OCI-LY1 (cell line): Measurements from ENCODE around the gene KPTN.

Source experiments
- H2AFZ ChIP-seq: fragments of 200-600 bp; sonication (generic), shearing (Covaris generic); 2 replicates; pipeline ENCODE4 v1.6.0; 2014; ENCODE audit warnings: antibody characterized with exemption, mild to moderate bottlenecking, low read length
- H3F3A ChIP-seq: fragments of 200-600 bp; sonication (generic), shearing (Covaris generic); 2 replicates; pipeline ENCODE4 v1.6.0; 2014; ENCODE audit warnings: mild to moderate bottlenecking, antibody characterized with exemption, low read length, moderate library complexity; ENCODE audit not compliant: insufficient read depth
- H3K27ac ChIP-seq: fragments of 200-600 bp; sonication (generic); 2 replicates; pipeline ENCODE4 v1.5.1; 2014; ENCODE audit warnings: low read length, mixed run types, mild to moderate bottlenecking, low read depth; ENCODE audit not compliant: poor library complexity, severe bottlenecking
- H3K27me3 ChIP-seq: fragments of 200-600 bp; sonication (generic); 2 replicates; pipeline ENCODE4 v1.6.0; 2014; ENCODE audit warnings: antibody characterized with exemption, mild to moderate bottlenecking, low read length, moderate library complexity; ENCODE audit not compliant: insufficient read depth
- H3K36me3 ChIP-seq: fragments of 200-600 bp; sonication (generic); 2 replicates; pipeline ENCODE4 v1.6.1; 2014; ENCODE audit warnings: mild to moderate bottlenecking, antibody characterized with exemption, low read length, moderate library complexity, mixed read lengths; ENCODE audit not compliant: insufficient read depth
- H3K4me1 ChIP-seq: fragments of 200-600 bp; sonication (generic); 2 replicates; pipeline ENCODE4 v1.5.1; 2014; ENCODE audit warnings: mild to moderate bottlenecking, low read length, moderate library complexity; ENCODE audit not compliant: insufficient read depth, severe bottlenecking
- H3K4me2 ChIP-seq: fragments of 200-600 bp; sonication (generic), shearing (Covaris generic); 2 replicates; pipeline ENCODE4 v1.6.1; 2014; ENCODE audit warnings: low read length
- H3K4me3 ChIP-seq: fragments of 200-600 bp; sonication (generic); 2 replicates; pipeline ENCODE4 v1.5.1; 2014; ENCODE audit warnings: low read length, low read depth, mild to moderate bottlenecking, mixed read lengths; ENCODE audit not compliant: poor library complexity, severe bottlenecking
- H3K79me2 ChIP-seq: fragments of 200-600 bp; shearing (Covaris generic); 2 replicates; pipeline ENCODE4 v1.6.1; 2016; ENCODE audit warnings: mixed run types, low read length, mixed read lengths; ENCODE audit not compliant: insufficient read depth
- H3K9ac ChIP-seq: fragments of 200-600 bp; sonication (generic), shearing (Covaris generic); 2 replicates; pipeline ENCODE4 v1.6.1; 2014; ENCODE audit warnings: mild to moderate bottlenecking, low read length, mixed read lengths
- H3K9me2 ChIP-seq: fragments of 200-600 bp; sonication (generic), shearing (Covaris generic); 2 replicates; pipeline ENCODE4 v1.6.1; 2014; ENCODE audit warnings: low read depth, mild to moderate bottlenecking, low read length, mixed read lengths
- H3K9me3 ChIP-seq: fragments of 200-600 bp; shearing (Covaris generic); 2 replicates; pipeline ENCODE4 v1.6.1; 2014; ENCODE audit warnings: low read length, mixed read lengths
- H4K20me1 ChIP-seq: fragments of 200-600 bp; sonication (generic), shearing (Covaris generic); 2 replicates; pipeline ENCODE4 v1.6.0; 2016; ENCODE audit warnings: mild to moderate bottlenecking, low read length; ENCODE audit not compliant: insufficient read depth
- EZH2 ChIP-seq: fragments of 200-600 bp; sonication (generic), shearing (Covaris generic); IDR thresholded peaks from 2 replicates; pipeline ENCODE4 v1.8.0; 2017; ENCODE audit warnings: borderline replicate concordance, mixed run types, mild to moderate bottlenecking, antibody characterized with exemption, low read length, moderate library complexity, mixed read lengths
- TF ChIP-seq, protein P1 (sequence below): fragments of 200-600 bp; sonication (generic), shearing (Covaris generic); IDR thresholded peaks from 2 replicates; pipeline ENCODE4 v1.5.1; 2017; ENCODE audit warnings: mild to moderate bottlenecking, antibody characterized with exemption, low read length, moderate library complexity, mixed read lengths

The KPTN gene

GRCh38 chr19:47497050-47497766 is 13.2 kb upstream of the KPTN start:
- H2AFZ ChIP-seq = no peak overlapping the region
- H3F3A ChIP-seq = no peaks in the 10 kb centered on the region
- H3K79me2 ChIP-seq = no peaks in the 10 kb centered on the region
- H3K4me1 ChIP-seq = no peaks in the 10 kb centered on the region
- H3K36me3 ChIP-seq = peaks cover 26% of the 10 kb centered on the region; the same call in 1 of the 2 replicates
- H3K4me2 ChIP-seq = no peak overlapping the region
- H3K4me3 ChIP-seq = no peak overlapping the region
- no peaks in the 10 kb centered on the region for H3K27me3 ChIP-seq
- TF ChIP-seq, protein P1, sequence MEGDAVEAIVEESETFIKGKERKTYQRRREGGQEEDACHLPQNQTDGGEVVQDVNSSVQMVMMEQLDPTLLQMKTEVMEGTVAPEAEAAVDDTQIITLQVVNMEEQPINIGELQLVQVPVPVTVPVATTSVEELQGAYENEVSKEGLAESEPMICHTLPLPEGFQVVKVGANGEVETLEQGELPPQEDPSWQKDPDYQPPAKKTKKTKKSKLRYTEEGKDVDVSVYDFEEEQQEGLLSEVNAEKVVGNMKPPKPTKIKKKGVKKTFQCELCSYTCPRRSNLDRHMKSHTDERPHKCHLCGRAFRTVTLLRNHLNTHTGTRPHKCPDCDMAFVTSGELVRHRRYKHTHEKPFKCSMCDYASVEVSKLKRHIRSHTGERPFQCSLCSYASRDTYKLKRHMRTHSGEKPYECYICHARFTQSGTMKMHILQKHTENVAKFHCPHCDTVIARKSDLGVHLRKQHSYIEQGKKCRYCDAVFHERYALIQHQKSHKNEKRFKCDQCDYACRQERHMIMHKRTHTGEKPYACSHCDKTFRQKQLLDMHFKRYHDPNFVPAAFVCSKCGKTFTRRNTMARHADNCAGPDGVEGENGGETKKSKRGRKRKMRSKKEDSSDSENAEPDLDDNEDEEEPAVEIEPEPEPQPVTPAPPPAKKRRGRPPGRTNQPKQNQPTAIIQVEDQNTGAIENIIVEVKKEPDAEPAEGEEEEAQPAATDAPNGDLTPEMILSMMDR = no peak
- TF ChIP-seq EZH2 = no peak
- no peak overlapping the region for H3K9ac ChIP-seq
- H3K27ac ChIP-seq = no peak overlapping the region
- no peaks in the 10 kb centered on the region for H4K20me1 ChIP-seq
- no peaks in the 10 kb centered on the region for H3K9me3 ChIP-seq
- H3K9me2 ChIP-seq = no peaks in the 10 kb centered on the region

DNA sequence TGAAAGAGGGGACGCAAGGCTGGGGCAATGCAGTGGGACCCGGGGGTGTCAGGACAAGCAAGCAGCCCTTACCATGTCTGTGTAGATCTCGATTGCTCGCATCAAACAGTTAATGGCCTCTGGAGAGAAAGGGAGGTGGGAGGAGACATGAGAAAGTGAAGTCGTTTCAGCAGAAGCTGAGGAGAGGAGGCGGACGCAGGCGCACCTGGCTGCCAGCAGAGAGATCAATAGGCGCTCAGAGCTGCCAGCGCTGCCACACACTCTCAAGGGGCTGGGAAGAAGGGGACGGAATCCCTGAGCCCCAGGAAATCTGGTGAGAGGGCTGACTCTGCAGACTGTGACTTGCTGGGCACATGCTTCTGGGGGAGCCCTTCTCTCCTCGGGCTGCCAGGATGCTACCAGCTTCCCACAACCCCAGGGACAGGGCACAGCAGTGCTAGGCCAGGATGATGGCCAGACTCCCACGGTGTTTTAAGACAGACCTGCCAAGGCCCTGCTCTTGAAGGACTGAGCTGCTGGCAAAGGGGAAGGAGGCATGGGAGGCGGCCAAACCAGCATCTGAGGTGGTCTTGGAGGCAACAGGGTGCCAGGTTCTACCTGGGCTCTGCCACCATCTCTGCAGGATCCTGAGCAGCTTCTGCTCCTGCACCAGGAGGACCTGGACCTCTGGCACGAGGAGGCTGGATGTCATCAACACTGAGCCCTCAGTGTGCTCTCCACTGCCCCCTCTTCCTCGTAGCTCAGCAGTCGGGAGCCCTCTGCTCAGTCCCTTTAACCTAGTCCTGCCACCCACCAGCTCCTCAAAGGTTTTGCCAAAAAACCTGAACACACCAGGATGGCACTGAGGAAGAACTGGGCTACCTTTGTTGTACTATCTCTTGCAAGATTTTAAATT is 11.7 kb upstream of the KPTN start:
- Histone ChIP-seq H3K27ac (no peak overlapping the region), H4K20me1 (no peaks in the 10 kb centered on the region), H3F3A (no peaks in the 10 kb centered on the region), H3K79me2 (no peaks in the 10 kb centered on the region), H3K9me2 (no peaks in the 10 kb centered on the region), H3K9ac (no peak overlapping the region), H3K36me3 (peaks cover 22% of the 10 kb centered on the region; the same call in 1 of the 2 replicates), H3K4me3 (no peak overlapping the region), H3K9me3 (no peaks in the 10 kb centered on the region), H3K4me2 (no peak overlapping the region), H3K4me1 (no peaks in the 10 kb centered on the region), H3K27me3 (no peaks in the 10 kb centered on the region), H2AFZ (no peak overlapping the region)
- TF ChIP-seq, protein P1 = no peak
- no peak for TF ChIP-seq EZH2

DNA sequence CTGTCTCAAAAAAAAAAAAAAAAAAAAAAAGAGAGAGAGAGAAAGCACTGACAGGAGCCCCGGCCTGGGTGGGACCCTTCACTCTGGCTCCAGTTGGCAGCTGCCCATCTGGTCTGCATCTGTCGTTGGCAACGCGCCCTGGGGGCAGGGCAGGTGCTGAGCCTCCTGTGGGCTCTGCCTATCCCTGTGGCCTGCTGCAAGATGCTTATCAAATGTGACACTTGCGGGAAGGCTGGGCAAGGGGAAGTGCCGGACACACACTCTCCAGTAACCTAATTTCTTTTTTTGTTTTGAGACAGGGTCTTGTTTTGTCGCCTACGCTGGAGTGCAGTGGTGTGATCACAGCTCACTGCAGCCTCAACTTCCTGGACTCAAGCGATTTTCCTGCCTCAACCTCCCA is 10.7 kb upstream of the KPTN start:
- peaks cover 22% of the 10 kb centered on the region; the same call in 1 of the 2 replicates for H3K36me3 ChIP-seq
- no peaks in the 10 kb centered on the region for H4K20me1 ChIP-seq
- no peak overlapping the region for H3K9ac ChIP-seq
- H3F3A ChIP-seq = no peaks in the 10 kb centered on the region
- no peak overlapping the region for H3K4me2 ChIP-seq
- TF ChIP-seq, protein P1 = no peak
- TF ChIP-seq EZH2 = no peak
- no peaks in the 10 kb centered on the region for H3K79me2 ChIP-seq
- no peaks in the 10 kb centered on the region for H3K9me2 ChIP-seq
- no peak overlapping the region for H3K27ac ChIP-seq
- H3K4me3 ChIP-seq = no peak overlapping the region
- H2AFZ ChIP-seq = no peak overlapping the region
- no peaks in the 10 kb centered on the region for H3K9me3 ChIP-seq
- no peaks in the 10 kb centered on the region for H3K4me1 ChIP-seq
- H3K27me3 ChIP-seq = no peaks in the 10 kb centered on the region
